GM19043 (cell line): ENCODE measurements around the gene RTN4RL1.

Source experiments
- ATAC-seq: cut with Tn5 transposase; IDR thresholded peaks from one replicate; pipeline ENCODE4 v1.9.1; 2021; ENCODE audit warnings: low read depth; ENCODE audit not compliant: unreplicated experiment

Gene RTN4RL1

DNA sequence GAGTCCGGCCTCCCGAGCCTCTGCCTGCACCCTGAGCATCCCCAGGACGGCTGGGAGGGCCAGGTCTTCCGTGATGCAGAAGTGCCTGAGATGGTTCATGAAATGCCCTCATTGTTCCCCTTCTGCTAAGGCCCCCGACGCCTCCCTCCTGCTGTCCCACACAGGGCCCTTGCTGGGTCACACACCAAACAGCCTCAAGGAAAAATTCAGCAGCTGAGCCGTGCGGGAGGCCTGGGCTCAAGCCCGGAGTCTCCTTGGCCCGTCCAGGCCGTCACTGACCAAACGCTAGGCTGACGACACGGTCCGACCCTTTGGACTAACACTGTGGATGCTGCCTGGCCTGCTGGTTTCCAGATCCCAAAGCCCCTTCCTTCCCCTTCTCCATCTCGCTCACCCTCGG is 90.2 kb downstream of the RTN4RL1 start:
- no peak for ATAC-seq

DNA sequence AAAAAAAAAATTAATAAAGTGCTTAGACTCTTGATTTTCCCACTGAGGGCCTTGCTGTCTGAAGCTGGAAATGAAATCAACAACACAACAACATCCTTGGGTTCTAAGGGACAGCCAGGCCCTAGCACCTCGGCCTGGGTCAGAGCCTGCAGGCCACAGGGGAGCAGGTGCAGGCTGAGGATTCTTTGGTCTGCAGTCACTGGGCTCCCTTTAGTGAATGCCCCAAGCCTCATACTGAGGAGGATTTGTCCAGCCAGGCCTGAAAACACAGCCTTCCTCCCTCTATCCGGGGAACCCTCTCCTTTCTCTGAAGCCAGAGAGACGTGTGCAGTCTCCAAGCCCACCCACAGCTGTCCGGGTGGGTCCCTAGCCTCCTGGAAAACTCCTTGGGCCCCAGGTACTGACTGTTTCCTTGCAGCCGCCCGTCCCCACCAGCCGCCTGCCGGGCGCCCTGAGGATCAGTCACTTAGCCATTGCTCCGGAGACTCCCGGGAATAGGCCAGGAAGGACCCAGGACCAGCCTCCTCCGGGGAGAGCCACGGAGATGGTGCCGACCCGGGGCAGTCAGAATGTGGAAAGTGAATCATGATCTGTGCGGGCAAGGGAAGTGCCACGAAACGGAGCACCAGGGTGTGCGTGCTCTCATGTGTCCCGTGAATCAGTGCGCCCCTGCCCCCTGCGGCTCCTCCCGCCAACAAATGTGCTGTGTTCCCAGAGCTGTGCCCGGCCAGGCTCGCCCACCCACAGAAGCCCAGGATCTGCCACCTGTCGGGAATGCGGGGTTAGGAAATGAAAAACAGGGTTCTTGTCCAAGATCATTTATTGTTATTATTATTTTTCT is 91.0 kb downstream of the RTN4RL1 start:
- no peak for ATAC-seq

DNA sequence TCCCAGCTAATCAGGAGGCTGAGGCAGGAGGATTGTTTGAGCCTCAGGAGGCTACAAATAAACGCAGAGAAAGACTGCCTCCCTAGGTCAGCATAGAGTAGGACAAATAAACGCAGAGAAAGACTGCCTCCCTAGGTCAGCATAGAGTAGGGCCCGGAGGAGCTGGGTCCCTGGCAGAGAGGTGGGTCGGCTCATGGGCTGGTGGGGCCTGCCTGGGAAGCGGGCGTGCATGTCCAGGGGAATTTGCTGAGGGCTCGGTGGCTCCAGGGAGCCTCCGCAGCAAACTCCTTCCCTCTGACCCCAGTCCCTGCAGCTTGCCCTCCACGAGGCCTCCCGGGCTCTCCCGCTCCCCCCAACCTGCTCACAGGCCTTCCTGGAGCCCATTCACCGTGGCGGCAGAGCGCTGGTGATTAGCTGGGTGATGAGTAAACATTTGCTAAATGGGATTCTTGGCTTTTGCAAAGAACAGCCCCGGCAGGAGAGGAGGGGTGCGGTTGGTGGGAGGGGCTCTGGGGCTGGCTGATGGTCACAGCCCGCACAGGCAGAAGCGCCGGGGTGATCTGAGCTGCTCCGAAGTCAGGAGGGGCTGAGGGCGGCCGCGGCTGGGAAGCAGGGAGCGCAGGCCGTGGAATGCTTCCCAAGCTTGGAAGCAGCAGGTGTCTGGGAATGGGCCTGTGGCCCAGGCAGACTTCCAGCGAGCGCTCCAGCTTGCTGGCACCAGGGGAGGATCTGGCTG is 93.1 kb downstream of the RTN4RL1 start:
- ATAC-seq, result no peak

DNA sequence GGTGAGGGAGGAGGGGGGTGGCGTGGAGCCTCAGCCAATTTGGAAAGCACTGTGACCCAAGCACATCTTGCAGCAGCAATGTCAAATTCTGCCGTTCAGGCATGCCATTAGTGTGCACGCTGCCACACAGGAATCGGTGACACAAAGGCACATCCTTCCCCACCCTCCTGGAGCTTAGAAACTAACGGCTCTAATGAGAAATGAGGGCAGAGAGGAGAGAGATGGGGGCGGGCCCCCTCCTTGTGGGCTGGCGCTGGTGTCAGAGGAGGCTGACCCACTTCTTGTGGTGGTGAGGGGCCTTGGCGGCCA is 94.8 kb downstream of the RTN4RL1 start:
- ATAC-seq, result no peak

DNA sequence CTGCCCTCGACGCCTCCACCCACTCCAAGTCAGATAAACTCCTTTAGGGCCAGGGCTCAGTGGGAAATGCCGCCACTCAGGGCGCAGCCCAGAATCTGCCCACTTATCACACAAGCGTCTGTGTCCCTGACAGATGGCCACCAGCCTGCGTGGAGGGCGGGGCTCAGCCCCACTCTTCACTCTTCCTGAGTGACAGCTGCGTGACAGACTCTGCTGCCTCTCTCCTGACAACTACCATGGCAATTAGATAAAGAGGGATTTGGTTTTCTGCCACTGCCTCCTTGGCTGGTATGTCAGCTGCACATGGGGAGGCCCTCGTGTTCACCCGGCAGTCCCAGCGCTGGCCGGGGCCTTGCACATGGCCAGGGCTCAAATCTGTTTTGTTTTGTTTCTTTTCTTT is 96.2 kb downstream of the RTN4RL1 start:
- no peak for ATAC-seq

DNA sequence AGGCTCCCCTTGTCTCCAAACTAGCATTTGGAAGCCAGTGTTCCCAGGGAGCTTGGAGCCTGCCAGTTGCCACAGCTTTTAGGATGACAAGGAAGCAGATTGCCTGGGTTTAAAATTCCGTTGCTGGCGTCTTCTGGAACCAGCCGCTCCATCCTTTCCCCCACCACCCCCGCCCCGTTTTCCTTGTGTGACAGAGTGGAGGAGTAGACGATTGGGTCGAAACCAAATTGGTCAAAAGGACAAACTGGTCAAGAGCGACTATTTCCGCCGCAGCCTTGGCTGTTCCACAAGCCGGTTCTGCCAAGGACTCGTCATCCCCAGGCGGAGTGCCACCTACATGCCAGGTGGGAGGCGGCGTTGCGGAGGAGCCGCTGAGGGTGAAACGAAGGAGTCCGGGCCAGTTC is 104.2 kb downstream of the RTN4RL1 start:
- no peak for ATAC-seq

DNA sequence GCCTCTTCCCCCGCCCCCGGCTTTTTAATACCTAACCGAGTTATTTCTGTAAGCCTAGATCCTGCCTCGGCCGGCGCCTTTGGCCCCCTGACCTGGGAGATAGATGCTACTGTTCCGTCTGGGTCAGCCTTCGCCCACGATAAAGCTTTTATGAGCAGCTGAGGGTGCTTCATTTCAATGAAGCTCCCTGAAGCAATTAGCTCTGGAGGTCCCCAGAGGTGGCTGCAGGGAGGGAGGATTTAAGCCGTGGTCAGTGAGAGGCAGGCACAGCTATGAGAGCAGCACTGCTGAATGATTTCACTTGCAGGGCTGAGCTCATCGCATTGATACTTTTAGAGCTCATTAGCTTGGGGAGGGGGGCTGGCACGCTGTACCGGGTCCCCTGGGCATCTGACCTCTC is 105.9 kb downstream of the RTN4RL1 start:
- ATAC-seq, result no peak

DNA sequence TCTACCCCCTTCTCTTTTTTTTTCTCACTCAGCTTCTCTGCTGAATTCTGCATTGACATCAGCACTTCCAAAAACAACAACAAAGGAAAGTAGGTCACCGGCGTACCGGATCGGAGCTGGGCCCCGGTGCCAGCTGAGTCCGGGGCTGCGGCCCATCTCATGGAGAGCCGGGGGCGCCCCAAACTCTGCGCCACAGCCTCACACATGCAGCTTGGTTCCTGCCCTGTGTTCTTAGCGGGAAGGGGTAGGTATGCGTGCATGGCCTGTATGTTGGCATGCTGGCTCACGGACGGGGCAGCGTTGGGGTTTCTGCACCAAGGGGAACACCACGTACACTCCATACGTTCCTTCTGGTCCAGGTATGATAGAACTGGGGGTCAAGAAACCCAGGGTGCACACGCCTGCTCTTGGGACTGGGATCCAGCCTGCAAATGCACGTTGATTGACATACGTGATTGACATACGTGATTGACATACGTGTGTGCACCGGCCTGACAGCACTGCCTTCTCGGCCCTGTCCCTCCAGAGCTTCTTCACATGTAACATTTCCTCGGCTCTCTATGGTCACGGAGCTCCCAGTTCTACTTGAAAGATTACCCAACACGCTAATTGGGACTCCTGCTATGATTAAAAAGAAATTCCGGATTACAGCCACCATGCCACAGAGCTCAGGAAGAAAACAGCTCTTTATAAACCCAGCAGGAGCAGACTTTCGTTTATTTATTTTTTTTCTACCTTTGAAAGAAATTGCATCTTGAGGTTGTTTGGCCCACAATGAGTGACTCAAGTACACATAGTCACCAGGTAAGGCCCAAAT is 106.6 kb downstream of the RTN4RL1 start:
- ATAC-seq, result no peak

DNA sequence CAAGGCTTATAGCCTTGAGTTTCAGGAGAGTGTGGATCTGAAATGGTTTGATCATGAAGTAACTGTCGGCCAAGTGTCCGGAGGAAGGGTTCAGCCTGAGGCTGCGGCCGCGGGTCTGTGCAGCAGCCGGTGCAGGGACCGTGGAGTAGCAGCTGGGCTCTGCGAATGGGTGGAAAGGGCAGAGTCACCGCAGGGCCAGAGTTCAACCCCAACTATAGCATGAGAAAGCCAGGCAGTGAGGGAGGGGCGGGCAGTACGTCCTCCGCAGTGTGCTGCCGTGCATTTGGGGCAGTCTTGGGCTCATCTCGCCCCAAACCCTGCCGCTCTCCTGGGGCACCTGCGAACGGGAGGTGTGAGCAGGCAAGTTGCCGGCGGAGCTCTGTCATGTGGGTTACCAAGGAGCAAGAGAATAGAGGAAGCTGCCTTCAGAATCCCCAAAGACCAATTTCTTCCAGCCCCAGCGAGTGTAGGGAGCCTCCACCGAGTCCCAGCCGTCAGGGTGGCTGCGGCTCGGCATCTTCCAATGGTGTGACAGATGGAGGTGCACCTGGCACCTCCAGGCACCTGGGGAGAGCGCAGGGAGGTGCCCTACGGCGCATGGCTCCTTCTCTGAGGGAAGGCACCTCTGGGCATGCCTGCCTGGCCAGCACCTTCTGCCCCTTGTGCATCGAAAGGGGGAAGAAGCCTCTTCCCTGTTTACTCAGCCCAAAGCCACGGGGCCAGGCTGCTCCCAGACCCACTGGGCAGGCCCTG is 108.0 kb downstream of the RTN4RL1 start:
- ATAC-seq, result no peak

DNA sequence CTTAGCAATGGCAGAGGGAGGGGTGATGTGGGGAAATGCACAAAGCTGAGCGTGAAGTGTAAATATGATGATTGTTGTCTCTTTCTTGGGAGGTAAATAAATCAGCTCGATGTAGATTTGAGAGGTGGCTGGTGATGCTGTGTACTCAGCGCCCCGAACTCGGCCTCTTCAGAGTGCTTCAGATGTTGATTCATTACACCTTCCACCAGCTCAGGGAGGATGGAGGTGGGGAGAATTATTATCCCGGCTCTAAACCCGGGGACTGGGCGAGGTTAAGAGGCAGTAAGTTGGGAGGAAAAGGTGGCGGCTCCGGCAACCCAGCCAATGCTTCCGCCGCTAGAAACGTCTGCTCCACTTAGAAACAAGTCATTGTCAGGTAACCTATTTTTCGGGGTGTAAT is 108.8 kb downstream of the RTN4RL1 start:
- ATAC-seq, result no peak

DNA sequence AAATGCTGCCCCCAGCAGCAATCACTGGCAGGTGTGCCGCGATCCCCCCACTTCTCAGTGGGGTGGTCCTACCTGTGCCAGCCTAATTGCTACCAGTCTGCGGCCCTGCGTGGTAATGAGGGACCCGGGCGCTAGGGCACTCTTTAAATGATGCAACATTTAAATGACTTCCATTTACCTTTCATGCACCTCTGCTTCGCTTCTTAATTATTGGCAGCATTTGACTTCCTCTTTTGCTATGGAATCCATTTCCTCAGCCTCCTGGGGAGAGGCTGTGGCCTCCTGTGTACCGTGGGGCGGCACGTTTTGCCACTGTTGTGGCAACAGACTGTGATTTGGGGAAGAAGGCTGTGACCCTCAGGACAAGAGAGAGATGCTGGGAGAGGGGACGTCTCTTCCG is 109.2 kb downstream of the RTN4RL1 start:
- no peak for ATAC-seq

DNA sequence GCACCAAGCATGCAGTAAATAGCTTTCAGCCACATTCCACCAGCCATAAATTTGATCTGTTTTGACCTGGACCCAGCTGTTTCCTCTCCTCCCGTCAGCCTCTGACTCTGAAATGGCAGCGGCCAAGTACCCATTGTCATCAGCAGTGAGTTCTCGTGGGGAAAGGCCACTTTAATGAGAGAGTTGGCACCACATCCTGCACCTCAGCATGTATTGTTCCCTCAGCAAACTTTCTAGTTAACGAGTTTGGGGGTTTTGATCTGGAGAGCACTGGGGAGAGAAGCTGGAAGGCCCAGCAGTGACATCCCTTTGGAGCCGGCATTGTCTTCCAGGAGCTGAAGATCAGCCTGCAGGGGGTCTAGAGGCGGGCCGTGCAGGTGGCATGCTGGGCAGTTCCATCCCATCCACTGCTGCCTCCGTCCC is 110.5 kb downstream of the RTN4RL1 start:
- no peak for ATAC-seq

DNA sequence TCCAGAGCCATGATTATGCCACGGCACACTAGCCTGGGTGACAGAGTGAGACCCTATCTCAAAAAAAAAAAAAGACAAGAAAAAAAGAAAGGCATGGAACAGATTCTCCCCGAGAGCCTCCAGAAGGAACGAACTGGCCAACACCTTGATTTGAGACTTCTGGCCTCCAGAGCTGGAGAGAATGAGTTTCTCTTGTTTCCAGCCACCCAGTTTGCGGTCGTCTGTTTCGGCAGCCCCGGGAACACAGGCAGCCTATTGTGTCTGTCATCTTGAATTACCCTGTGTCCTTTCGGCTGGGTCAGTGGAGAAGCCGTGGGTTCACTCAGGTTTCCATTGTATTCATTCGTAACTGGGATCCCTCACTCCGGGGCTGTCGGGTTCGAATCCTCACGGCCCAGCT is 111.4 kb downstream of the RTN4RL1 start:
- no peak for ATAC-seq

DNA sequence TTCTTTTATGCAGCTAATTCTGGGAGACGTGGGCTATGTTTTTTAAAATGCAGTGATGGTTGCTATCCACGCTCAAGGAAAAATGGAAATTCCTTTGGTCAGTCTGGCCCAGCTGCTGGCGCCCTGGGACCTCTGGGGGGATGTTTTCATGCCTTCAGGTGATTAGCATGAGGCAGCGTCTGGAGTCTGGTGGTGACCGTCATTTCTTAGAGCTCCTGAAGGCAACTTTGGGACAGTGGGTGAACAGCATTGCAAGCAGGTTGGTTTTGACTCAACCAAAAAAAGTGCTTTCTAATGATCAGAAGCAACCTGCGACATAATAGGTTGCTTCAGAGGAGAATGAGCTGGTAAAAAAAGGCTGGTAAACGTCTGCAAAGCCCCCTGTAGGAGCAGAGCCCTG is 113.0 kb downstream of the RTN4RL1 start:
- no peak for ATAC-seq

DNA sequence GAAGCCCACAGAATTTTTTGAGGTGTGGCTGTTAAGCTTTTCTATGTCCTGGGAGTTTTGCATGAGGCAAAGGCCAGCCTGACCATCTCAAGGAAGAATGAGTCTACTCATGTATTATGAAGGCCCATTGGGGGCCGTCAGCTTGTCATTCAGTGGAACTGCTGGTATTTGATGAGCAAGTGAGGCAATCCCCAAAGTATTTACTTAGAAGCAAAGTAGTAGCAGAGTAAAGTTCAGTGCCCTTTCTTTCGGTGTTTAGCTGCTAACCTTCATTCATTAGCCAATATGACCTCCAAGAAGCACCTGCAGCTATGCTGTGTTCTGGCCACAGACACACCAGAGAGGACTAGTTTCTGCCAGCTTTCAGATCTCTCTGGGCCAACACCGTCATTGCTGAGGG is 115.1 kb downstream of the RTN4RL1 start:
- no peak for ATAC-seq

DNA sequence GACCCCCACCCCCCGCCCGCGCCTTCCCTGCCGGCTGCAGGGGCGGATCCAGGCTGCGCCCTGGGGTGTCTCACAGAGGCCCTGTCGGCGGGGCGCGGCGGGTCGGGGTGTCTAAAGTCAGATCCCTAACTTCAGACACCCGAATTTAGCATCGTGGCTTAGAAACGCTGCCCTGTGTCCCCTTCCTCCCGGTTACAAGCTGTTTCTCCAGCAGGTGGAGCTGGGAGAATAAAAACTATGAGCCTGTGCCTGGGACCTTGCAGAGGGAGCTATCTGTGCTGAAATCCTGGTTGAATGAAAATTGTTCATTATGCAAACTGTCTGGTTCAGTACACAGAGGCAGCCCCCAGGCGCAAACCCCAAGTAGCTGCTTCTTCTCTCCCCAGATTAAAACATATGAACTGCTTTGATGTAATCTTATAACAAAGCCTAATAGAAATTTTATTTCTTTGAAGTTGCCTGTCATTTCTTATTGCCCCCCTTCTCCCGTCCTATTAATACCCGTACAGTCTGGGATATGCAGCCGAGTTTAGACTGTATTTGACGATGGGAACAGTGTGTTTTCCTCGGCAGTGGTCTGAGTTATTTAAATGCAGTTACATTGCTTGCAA is 116.3 kb downstream of the RTN4RL1 start:
- ATAC-seq, result no peak

DNA sequence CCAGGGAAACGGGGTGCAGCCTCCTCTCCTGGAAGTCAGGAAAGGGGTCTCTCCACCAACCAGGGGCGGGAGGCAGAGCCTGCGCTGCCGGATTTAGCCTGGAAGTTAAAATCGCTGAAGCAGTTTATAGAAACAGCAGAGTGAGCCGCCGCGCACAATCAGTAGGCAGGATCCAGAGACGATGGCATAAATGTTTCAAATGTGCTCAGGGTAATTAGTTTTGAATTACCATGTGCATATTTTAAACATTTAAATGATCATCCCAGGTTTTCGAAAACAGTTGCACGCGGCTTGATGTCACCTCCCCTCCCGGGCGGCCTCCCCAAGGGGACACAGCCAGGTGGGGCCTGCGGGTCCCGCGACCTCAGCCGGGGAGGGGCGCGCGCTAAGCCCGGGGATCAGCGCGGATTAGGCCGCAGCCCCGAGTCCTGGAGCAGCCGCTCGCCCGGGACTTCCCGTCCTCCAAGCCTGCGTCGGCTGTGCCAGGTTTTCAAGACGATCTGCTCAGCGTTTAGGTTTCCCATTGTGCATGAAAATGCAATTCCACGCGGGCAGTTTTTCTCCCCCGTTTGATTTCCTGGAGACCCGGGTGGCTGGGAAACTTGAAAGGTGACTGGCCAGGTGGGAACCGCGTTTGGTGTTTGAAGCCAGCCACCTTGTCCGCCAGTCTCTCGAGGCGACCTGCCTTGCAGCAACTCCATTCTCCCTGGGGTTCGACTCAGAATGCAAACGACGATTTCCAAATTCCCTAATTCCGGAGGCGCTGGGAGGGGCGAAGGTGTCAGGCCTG is 117.0 kb downstream of the RTN4RL1 start:
- ATAC-seq, result no peak

DNA sequence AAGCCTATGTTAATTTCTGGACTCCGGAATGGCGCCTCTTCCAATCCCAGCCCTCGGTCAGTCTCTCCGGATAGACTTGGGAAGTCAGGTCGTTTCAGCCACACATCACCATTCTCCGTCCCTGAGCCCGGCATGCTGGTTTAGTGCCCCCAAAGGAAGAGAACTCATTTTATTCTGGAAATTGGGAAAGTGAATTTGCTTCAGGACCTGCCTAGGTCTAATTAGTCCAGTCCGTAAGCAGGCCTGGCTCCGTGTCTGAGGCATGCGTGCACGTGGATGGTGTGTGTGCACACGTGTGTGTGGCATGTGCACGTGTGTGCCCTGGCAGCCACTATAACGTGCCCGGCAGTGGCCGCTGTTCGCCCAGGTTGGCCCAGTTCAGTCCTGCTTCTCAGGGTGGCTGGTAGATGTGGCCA is 117.9 kb downstream of the RTN4RL1 start:
- no peak for ATAC-seq

DNA sequence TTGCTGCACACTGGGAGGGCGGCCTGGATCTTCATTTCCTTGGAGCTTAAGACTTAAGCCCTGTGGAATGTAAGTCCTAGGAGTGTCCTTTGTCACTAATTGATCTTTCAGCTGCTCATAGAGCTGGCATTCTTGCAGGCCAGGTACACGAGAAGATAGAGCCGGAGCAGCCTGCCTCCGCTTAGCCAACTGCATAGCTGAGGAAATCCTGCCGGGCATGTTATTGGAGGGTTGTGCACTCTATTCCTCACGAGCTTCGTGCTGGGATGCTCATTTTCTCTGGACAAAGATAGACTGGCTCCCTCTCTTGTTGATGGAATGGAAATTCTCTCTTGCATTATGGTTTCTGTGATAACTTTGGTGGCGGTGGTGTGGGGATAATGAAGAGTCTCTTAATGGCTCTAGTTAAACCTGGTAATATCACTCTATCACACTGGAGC is 118.5 kb downstream of the RTN4RL1 start:
- ATAC-seq, result no peak
